B cell (primary cell): ENCODE results near the gene C1orf174. TPM values are rescaled to one million over a fixed set of nuclear protein-coding genes. Genes with fewer than 3 reads are reported as not detected.

Source experiments
- ATAC-seq: fragments of 200-7000 bp; cut with Tn5 transposase; one replicate; pipeline ENCODE4 v1.10.0; 2021; ENCODE audit warnings: low read depth, mild to moderate bottlenecking, moderate number of reproducible peaks, moderate library complexity
- CTCF ChIA-PET: fragments of 350-600 bp; sonication (Branson Sonifier 250); formaldehyde crosslinking; loops from one replicate; lab custom pipeline; 2021; ENCODE audit warnings: antibody characterized with exemption, inconsistent platforms; lab: Charles Lee
- POLR2A ChIA-PET: fragments of 350-600 bp; sonication (Branson Sonifier 250); formaldehyde crosslinking; loops from one replicate; lab custom pipeline; 2021; ENCODE audit warnings: antibody characterized with exemption; lab: Charles Lee
- DNase-seq: peaks from one replicate; pipeline ENCODE4 v3.0.0; 2013
- H2AFZ ChIP-seq: 2 replicates; pipeline ENCODE4 v1.6.1; 2012; ENCODE audit warnings: mild to moderate bottlenecking, low read depth, low read length; ENCODE audit not compliant: insufficient read depth, poor library complexity, severe bottlenecking
- H3K27ac ChIP-seq, 2 donors: 1 replicate in 1 of 2; 2 replicates in 1 of 2; pipeline ENCODE4 v1.5.1; 2012 to 2013; ENCODE audit warnings: low read length in 2 of 2, mild to moderate bottlenecking in 2 of 2, moderate library complexity in 1 of 2
- H3K27me3 ChIP-seq, 4 experiments: fragments of 200-600 bp in 1 of 4; sonication (generic) in 1 of 4; replicated peaks in 1 of 4; 1 replicate in 2 of 4; 2 replicates in 2 of 4; pipeline versions ENCODE4 v1.6.1 to v1.7.0; 2013 to 2016; ENCODE audit warnings: low read length in 3 of 4, mild to moderate bottlenecking in 2 of 4, mixed read lengths in 1 of 4, moderate library complexity in 1 of 4; ENCODE audit not compliant: insufficient read depth in 4 of 4, control insufficient read depth in 3 of 4; ENCODE audit errors: control extremely low read depth in 1 of 4
- H3K36me3 ChIP-seq, 2 experiments: replicated peaks in 1 of 2; 1 replicate in 1 of 2; 2 replicates in 1 of 2; pipeline versions ENCODE4 v1.6.1 to v1.7.1; 2013; ENCODE audit warnings: low read length in 1 of 2; ENCODE audit not compliant: insufficient read depth in 2 of 2, control insufficient read depth in 1 of 2; ENCODE audit errors: control extremely low read depth in 1 of 2, extremely low read depth in 1 of 2
- H3K4me1 ChIP-seq, 2 donors: fragments of 200-600 bp in 1 of 2; sonication (generic) in 1 of 2; 1 replicate in 1 of 2; 2 replicates in 1 of 2; pipeline versions ENCODE4 v1.5.1 to v1.6.1; 2013 to 2017; ENCODE audit warnings: low read length in 2 of 2; ENCODE audit not compliant: control insufficient read depth in 2 of 2, insufficient read depth in 2 of 2
- H3K4me2 ChIP-seq: replicated peaks from 2 replicates; pipeline ENCODE3; 2012; ENCODE audit warnings: mild to moderate bottlenecking, low read depth, low read length; ENCODE audit not compliant: poor library complexity, severe bottlenecking
- H3K4me3 ChIP-seq, 5 experiments: fragments of 200-600 bp in 1 of 5; sonication (generic) in 1 of 5; 1 replicate in 3 of 5; 2 replicates in 2 of 5; pipeline versions ENCODE4 v1.5.1 to v1.7.0; 2011 to 2016; ENCODE audit warnings: low read length in 4 of 5, mild to moderate bottlenecking in 4 of 5, low read depth in 2 of 5, control low read depth in 1 of 5, moderate library complexity in 1 of 5; ENCODE audit not compliant: insufficient read depth in 1 of 5; ENCODE audit errors: control extremely low read depth in 1 of 5, extremely low read depth in 1 of 5
- H3K79me2 ChIP-seq: fragments of 200-600 bp; sonication (generic); one replicate; pipeline ENCODE4 v1.6.0; 2016; ENCODE audit warnings: low read length; ENCODE audit not compliant: control insufficient read depth, insufficient read depth
- H3K9ac ChIP-seq: fragments of 200-600 bp; sonication (generic); 2 replicates; pipeline ENCODE4 v1.6.1; 2017; ENCODE audit warnings: mild to moderate bottlenecking, low read length, moderate library complexity
- H3K9me3 ChIP-seq, 3 donors: one replicate each; pipeline versions ENCODE4 v1.6.1 to v1.7.1; 2013; ENCODE audit warnings: low read length in 2 of 3; ENCODE audit not compliant: control insufficient read depth in 2 of 3, insufficient read depth in 1 of 3; ENCODE audit errors: control extremely low read depth in 1 of 3
- H4K20me1 ChIP-seq: 2 replicates; pipeline ENCODE4 v1.6.0; 2012; ENCODE audit warnings: mild to moderate bottlenecking, low read length; ENCODE audit not compliant: insufficient read depth, control insufficient read depth, poor library complexity, severe bottlenecking
- H3K27ac Mint-ChIP-seq: one replicate; pipeline ENCODE4 v1.8.0; 2021; ENCODE audit warnings: mixed read lengths
- H3K27me3 Mint-ChIP-seq: one replicate; pipeline ENCODE4 v1.8.0; 2021; ENCODE audit warnings: mixed read lengths
- H3K4me1 Mint-ChIP-seq: one replicate; pipeline ENCODE4 v1.8.0; 2021; ENCODE audit warnings: mixed read lengths
- H3K4me3 Mint-ChIP-seq: one replicate; pipeline ENCODE4 v1.8.0; 2021; ENCODE audit warnings: mixed read lengths
- H3K9me3 Mint-ChIP-seq: one replicate; pipeline ENCODE4 v1.8.0; 2022; ENCODE audit warnings: mixed read lengths; ENCODE audit not compliant: insufficient read depth
- EZH2 ChIP-seq: IDR thresholded peaks from 2 replicates; pipeline ENCODE4 v1.6.1; 2012; ENCODE audit warnings: borderline replicate concordance, low read depth, mild to moderate bottlenecking, moderate library complexity, low read length; ENCODE audit not compliant: insufficient read depth, poor library complexity, severe bottlenecking
- WGBS: methylation state at CpG from one replicate; pipeline ENCODE4 v1.1.5; 2013; ENCODE audit warnings: missing lambda C conversion rate; ENCODE audit not compliant: insufficient coverage; 5-methylcytosine and 5-hydroxymethylcytosine counted together
- intact Hi-C: fragments of 100-400 bp; cut with micrococcal nuclease; formaldehyde crosslinking; loops from one replicate; pipeline ENCODE4 v1.10.0; 2022
- polyA plus RNA-seq: library from polyadenylated mRNA; depleted of rRNA; stranded (reverse); fragments of >200 nt; gene quantifications from 2 replicates; pipeline ENCODE4 v1.2.3, GENCODE V29; 2012
- total RNA-seq, 2 donors: library from RNA; stranded (reverse); fragments of 120-200 nt in 1 of 2; gene quantifications; 1 replicate in 1 of 2; 2 replicates in 1 of 2; pipeline versions ENCODE4 v1.2.3 to v1.2.4, GENCODE V29; 2013 to 2022
- TF ChIP-seq, protein P1 (sequence below): fragments of 200-600 bp; IDR thresholded peaks from one replicate; pipeline ENCODE4 v1.8.0; 2022; ENCODE audit warnings: antibody characterized with exemption, mild to moderate bottlenecking

Gene C1orf174
- total and polyA plus RNA-seq, 2 donors (not counting 1 experiment from before 2014, with no cell fraction given): 33.2 to 49.8 TPM

DNA sequence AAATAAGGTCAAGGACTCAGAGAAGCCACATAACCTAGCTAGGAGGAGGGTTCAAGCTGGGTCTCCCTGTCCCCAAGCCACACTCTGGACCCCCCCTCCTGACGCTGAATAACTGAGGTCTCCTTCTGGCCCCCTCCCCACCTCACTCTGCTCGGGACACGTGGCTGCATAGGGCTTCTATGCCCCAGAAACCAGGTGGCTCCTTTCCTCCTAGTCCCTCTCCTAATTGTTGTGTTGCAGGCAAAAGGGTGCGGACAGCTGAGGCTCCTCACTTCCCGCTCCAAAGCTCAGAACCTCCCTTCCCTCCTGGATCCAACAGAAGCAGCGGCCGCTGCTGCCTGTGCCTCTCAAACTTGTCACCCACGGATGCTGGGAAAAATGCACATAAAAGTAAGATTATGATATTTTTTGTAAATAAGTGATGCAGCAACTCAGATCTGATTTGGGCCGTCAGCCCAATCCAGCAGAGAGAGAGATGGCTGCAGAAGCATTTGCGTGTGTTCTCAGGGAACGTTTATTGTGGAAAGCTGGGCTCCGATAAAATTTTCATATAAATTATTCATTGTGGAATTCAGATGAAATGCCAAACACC lies 40.8 kb upstream of the C1orf174 start:
- Histone ChIP-seq H3K4me3 (no peak overlapping the region), H3K27ac (no peak overlapping the region), H4K20me1 (no peaks in the 10 kb centered on the region), H3K4me2 (no peak overlapping the region), H3K27me3 (no peaks in the 10 kb centered on the region), H3K9ac (no peak overlapping the region), H2AFZ (no peak overlapping the region), H3K79me2 (no peaks in the 10 kb centered on the region), H3K36me3 (no peaks in the 10 kb centered on the region), H3K9me3 (peaks cover 0 to 26% (median 6%) of the 10 kb centered on the region in 3 donors), H3K4me1 (no peaks in the 10 kb centered on the region)
- peaks cover 14% of the 10 kb centered on the region for H3K27me3 Mint-ChIP-seq
- no peak overlapping the region for H3K4me3 Mint-ChIP-seq
- POLR2A ChIA-PET: no interaction called here
- CTCF ChIA-PET: interaction anchor here (0.9 kb wide), 1 partner anchor 15 kb away, joined by 3 read pairs; no protein-coding TSS in a partner anchor
- no peak for ATAC-seq
- WGBS: 79% methylated on average over 5 of the region's 12 CpGs
- no peaks in the 10 kb centered on the region for H3K4me1 Mint-ChIP-seq
- no peak overlapping the region for H3K27ac Mint-ChIP-seq
- intact Hi-C loops: no loop called here
- no peak for DNase-seq
- TF ChIP-seq, protein P1, sequence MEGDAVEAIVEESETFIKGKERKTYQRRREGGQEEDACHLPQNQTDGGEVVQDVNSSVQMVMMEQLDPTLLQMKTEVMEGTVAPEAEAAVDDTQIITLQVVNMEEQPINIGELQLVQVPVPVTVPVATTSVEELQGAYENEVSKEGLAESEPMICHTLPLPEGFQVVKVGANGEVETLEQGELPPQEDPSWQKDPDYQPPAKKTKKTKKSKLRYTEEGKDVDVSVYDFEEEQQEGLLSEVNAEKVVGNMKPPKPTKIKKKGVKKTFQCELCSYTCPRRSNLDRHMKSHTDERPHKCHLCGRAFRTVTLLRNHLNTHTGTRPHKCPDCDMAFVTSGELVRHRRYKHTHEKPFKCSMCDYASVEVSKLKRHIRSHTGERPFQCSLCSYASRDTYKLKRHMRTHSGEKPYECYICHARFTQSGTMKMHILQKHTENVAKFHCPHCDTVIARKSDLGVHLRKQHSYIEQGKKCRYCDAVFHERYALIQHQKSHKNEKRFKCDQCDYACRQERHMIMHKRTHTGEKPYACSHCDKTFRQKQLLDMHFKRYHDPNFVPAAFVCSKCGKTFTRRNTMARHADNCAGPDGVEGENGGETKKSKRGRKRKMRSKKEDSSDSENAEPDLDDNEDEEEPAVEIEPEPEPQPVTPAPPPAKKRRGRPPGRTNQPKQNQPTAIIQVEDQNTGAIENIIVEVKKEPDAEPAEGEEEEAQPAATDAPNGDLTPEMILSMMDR: no peak
- no peak for TF ChIP-seq EZH2
- peaks cover 4% of the 10 kb centered on the region for H3K9me3 Mint-ChIP-seq

- TF ChIP-seq, protein P1: no peak
- no peak for TF ChIP-seq EZH2
- no peak overlapping the region for H3K4me3 Mint-ChIP-seq
- ChIA-PET CTCF (interaction anchor here (0.9 kb wide), 1 partner anchor 14 kb away, joined by 3 read pairs; no protein-coding TSS in a partner anchor), POLR2A (no interaction called here)
- Histone ChIP-seq H3K9ac (no peak overlapping the region), H3K4me3 (no peak overlapping the region), H3K9me3 (peaks cover 0 to 26% (median 7%) of the 10 kb centered on the region in 3 donors), H3K4me1 (no peaks in the 10 kb centered on the region), H3K4me2 (no peak overlapping the region), H3K79me2 (no peaks in the 10 kb centered on the region), H3K36me3 (no peaks in the 10 kb centered on the region), H3K27me3 (no peaks in the 10 kb centered on the region), H2AFZ (no peak overlapping the region), H4K20me1 (no peaks in the 10 kb centered on the region), H3K27ac (no peak overlapping the region)
- peaks cover 11% of the 10 kb centered on the region for H3K27me3 Mint-ChIP-seq
- 78% methylated on average over 10 of the region's 15 CpGs for WGBS
- peaks cover 7% of the 10 kb centered on the region for H3K9me3 Mint-ChIP-seq
- no peak overlapping the region for H3K27ac Mint-ChIP-seq
- DNase-seq (no peak), ATAC-seq (no peak)
- intact Hi-C loops: no loop called here
- no peaks in the 10 kb centered on the region for H3K4me1 Mint-ChIP-seq
These were observed 40.1 kb upstream of the C1orf174 start for GRCh38 chr1:3940081-3940753.
